AG04450 (cell line): ENCODE results near the gene LY6G6C. TPM values are rescaled to one million over a fixed set of nuclear protein-coding genes. Genes with fewer than 3 reads are reported as not detected.

Experiments
- CTCF ChIA-PET: fragments of 300-600, 350-600 bp; formaldehyde crosslinking; extraction: SDS; loops from one replicate; lab custom pipeline; 2022; ENCODE audit warnings: antibody characterized with exemption, inconsistent platforms; lab: Charles Lee
- POLR2A ChIA-PET: fragments of 350-600 bp; formaldehyde crosslinking; extraction: SDS; loops from one replicate; lab custom pipeline; 2021; ENCODE audit warnings: antibody characterized with exemption, inconsistent platforms; lab: Yijun Ruan, JAX
- DNase-seq: peaks from one replicate; pipeline ENCODE4 v3.0.0-alpha.2; 2011; ENCODE audit warnings: low read depth, low spot score
- H3K27ac ChIP-seq: one replicate; pipeline ENCODE4 v1.5.1; 2012; ENCODE audit warnings: low read depth, low read length, control low read depth
- H3K27me3 ChIP-seq: one replicate; pipeline ENCODE4 v1.6.0; 2012; ENCODE audit warnings: low read length; ENCODE audit not compliant: control insufficient read depth, insufficient read depth
- H3K4me3 ChIP-seq: 2 replicates; pipeline ENCODE4 v1.5.1; 2011; ENCODE audit warnings: mild to moderate bottlenecking, low read depth, low read length, control low read depth
- H3K9me3 ChIP-seq: 2 replicates; pipeline ENCODE4 v1.5.1; 2012; ENCODE audit warnings: low read length; ENCODE audit not compliant: control insufficient read depth, insufficient read depth
- CTCF ChIP-seq: IDR thresholded peaks from 2 replicates; pipeline ENCODE4 v1.5.1; 2011; ENCODE audit warnings: low read depth, low read length, control low read depth, inconsistent platforms
- polyA plus RNA-seq: library from polyadenylated mRNA; depleted of rRNA; stranded (reverse); fragments of >200 nt; gene quantifications from 2 replicates; pipeline ENCODE4 v1.2.3, GENCODE V29; 2011

Gene LY6G6C
- polyA plus RNA-seq, 1 experiment, result not detected

- no peaks in the 10 kb centered on the region for H3K9me3 ChIP-seq
- H3K27me3 ChIP-seq, result no peaks in the 10 kb centered on the region
- POLR2A ChIA-PET, result interaction anchor here (0.7 to 1.1 kb wide), 6 partner anchors 13 to 1080 kb away, joined by 3 to 6 read pairs (median 4); partner anchors contain the start of genes C6orf47, CLIC1, DHX16 and MSH5
- no peak overlapping the region for H3K4me3 ChIP-seq
- no peak for DNase-seq
- H3K27ac ChIP-seq, result peak overlapping the region; percentile 21
- CTCF ChIA-PET, result interaction anchor here (0.5 to 1.7 kb wide), 4 partner anchors 11 to 96 kb away, joined by 3 to 10 read pairs (median 6); no protein-coding TSS in a partner anchor
- no peak for TF ChIP-seq CTCF
Observed at GRCh38 chr6:31752739-31753319, 31.3 kb upstream of the LY6G6C start.

GRCh38 chr6:31750411-31751022, 29.0 kb upstream of the LY6G6C start:
- ChIA-PET POLR2A (no interaction called here), CTCF (no interaction called here)
- Histone ChIP-seq H3K27me3 (no peaks in the 10 kb centered on the region), H3K9me3 (no peaks in the 10 kb centered on the region), H3K27ac (no peak overlapping the region), H3K4me3 (no peak overlapping the region)
- no peak for DNase-seq
- TF ChIP-seq CTCF, result no peak

GRCh38 chr6:31749301-31750036, 27.9 kb upstream of the LY6G6C start:
- ChIA-PET POLR2A (no interaction called here), CTCF (no interaction called here)
- H3K4me3 ChIP-seq, result no peak overlapping the region
- H3K27me3 ChIP-seq, result no peaks in the 10 kb centered on the region
- TF ChIP-seq CTCF, result no peak
- DNase-seq, result no peak
- H3K9me3 ChIP-seq, result no peaks in the 10 kb centered on the region
- no peak overlapping the region for H3K27ac ChIP-seq

GRCh38 chr6:31744422-31744821, 22.9 kb upstream of the LY6G6C start:
- Histone ChIP-seq H3K27me3 (no peaks in the 10 kb centered on the region), H3K9me3 (no peaks in the 10 kb centered on the region; the same call in 1 of the 2 replicates), H3K27ac (no peak overlapping the region), H3K4me3 (no peak overlapping the region)
- no peak for DNase-seq
- ChIA-PET POLR2A (no interaction called here), CTCF (no interaction called here)
- no peak for TF ChIP-seq CTCF
